ENCODE results near the gene FSCN2. TPM values are rescaled to one million over a fixed set of nuclear protein-coding genes. Genes with fewer than 3 reads are reported as not detected.

FSCN2 gene
- total RNA-seq, 2 experiments from 2014 or later = 1.6 to 6.7 TPM

- H3K36me3 ChIP-seq (ENCODE audit: insufficient read depth, low read length) = peaks cover 30% of the 10 kb centered on the region
- no peak overlapping the region for H3K4me3 ChIP-seq (ENCODE audit: low read depth, low read length, poor library complexity, severe bottlenecking)
- intact Hi-C loops (cut with micrococcal nuclease; ENCODE audit: unreplicated experiment) = no loop called here
- no peaks in the 10 kb centered on the region for H3K9me2 ChIP-seq (ENCODE audit: insufficient read depth, low read length)
- no peak overlapping the region for H3K4me2 ChIP-seq (ENCODE audit: low read length)
- H2AFZ ChIP-seq (ENCODE audit: low read length) = no peak overlapping the region
- peaks cover 5% of the 10 kb centered on the region for H3K4me1 ChIP-seq (ENCODE audit: insufficient read depth, low read length, poor library complexity, severe bottlenecking)
- no peak for DNase-seq (ENCODE audit: low spot score)
- ChIA-PET POLR2A (interaction anchor here (0.6 kb wide), 1 partner anchor 165 kb away, joined by 3 read pairs; no protein-coding TSS in a partner anchor), CTCF (ENCODE audit: unreplicated experiment) (no interaction called here)
- no peak overlapping the region for H3K27ac ChIP-seq (ENCODE audit: low read depth, low read length, poor library complexity, severe bottlenecking)
- no TSS peak for BruUV-seq (replicated peaks)
- no peaks in the 10 kb centered on the region for H3K9me3 ChIP-seq (ENCODE audit: low read length)
- H4K20me1 ChIP-seq (ENCODE audit: insufficient read depth, low read length) = no peaks in the 10 kb centered on the region
- no peaks in the 10 kb centered on the region for H3K79me2 ChIP-seq (ENCODE audit: insufficient read depth, low read depth, low read length)
- no peak for TF ChIP-seq EZH2phosphoT487 (IDR thresholded peaks at IDR 0.05; ENCODE audit: borderline replicate concordance, low read depth, low read length)
- no peak for TF ChIP-seq CTCF (conservative IDR thresholded peaks at IDR 0.05; ENCODE audit: low read length)
These were observed 10.7 kb downstream of the FSCN2 start for GRCh38 chr17:81538651-81539570.

- ChIA-PET CTCF (ENCODE audit: unreplicated experiment) (no interaction called here), POLR2A (no interaction called here)
- Histone ChIP-seq H3K9me2 (ENCODE audit: insufficient read depth, low read length) (no peaks in the 10 kb centered on the region), H3K36me3 (ENCODE audit: insufficient read depth, low read length) (peaks cover 36% of the 10 kb centered on the region), H2AFZ (ENCODE audit: low read length) (no peak overlapping the region), H3K9me3 (ENCODE audit: low read length) (no peaks in the 10 kb centered on the region), H3K4me2 (ENCODE audit: low read length) (no peak overlapping the region), H4K20me1 (ENCODE audit: insufficient read depth, low read length) (no peaks in the 10 kb centered on the region), H3K27ac (ENCODE audit: low read depth, low read length, poor library complexity, severe bottlenecking) (no peak overlapping the region), H3K4me3 (ENCODE audit: low read depth, low read length, poor library complexity, severe bottlenecking) (no peak overlapping the region), H3K79me2 (ENCODE audit: insufficient read depth, low read depth, low read length) (no peaks in the 10 kb centered on the region), H3K4me1 (ENCODE audit: insufficient read depth, low read length, poor library complexity, severe bottlenecking) (no peaks in the 10 kb centered on the region)
- intact Hi-C loops (cut with micrococcal nuclease; ENCODE audit: unreplicated experiment) = no loop called here
- TF ChIP-seq EZH2phosphoT487 (IDR thresholded peaks at IDR 0.05; ENCODE audit: borderline replicate concordance, low read depth, low read length) = no peak
- TF ChIP-seq CTCF (conservative IDR thresholded peaks at IDR 0.05; ENCODE audit: low read length) = no peak
- DNase-seq (ENCODE audit: low spot score) = no peak
- no TSS peak for BruUV-seq (replicated peaks)
These were observed 11.4 kb downstream of the FSCN2 start for GRCh38 chr17:81539571-81539900.

Data from OCI-LY7 (cell line).